A549 (cell line): ENCODE data around the gene CHRNA1. TPM values are rescaled to one million over a fixed set of nuclear protein-coding genes. Genes with fewer than 3 reads are reported as not detected.

Experiments used
- ATAC-seq, 2 experiments: fragments of 200-7000 bp in 1 of 2; fragments of >200 bp in 1 of 2; cut with Nextera tagmentation in 1 of 2; cut with Tn5 transposase in 1 of 2; 3 replicates each; pipeline versions ENCODE4 v1.8.0 to v1.9.1; 2018 to 2020; ENCODE audit warnings: mild to moderate bottlenecking in 1 of 2, moderate library complexity in 1 of 2
- CTCF ChIA-PET: fragments of 300-600 bp; sonication (Branson Sonifier 250); formaldehyde crosslinking; extraction: SDS; loops from one replicate; lab custom pipeline; 2021; ENCODE audit warnings: antibody characterized with exemption, inconsistent platforms; lab: Yijun Ruan, JAX
- POLR2A ChIA-PET: fragments of 350-600 bp; formaldehyde crosslinking; extraction: SDS; loops from one replicate; lab custom pipeline; 2021; ENCODE audit warnings: antibody characterized with exemption, inconsistent platforms; lab: Yijun Ruan, JAX
- DNase-seq, 2 experiments: peaks; one replicate each; pipeline versions ENCODE4 v3.0.0 to v3.0.0-alpha.2; 2011 to 2016; ENCODE audit warnings: low read depth in 1 of 2, low spot score in 1 of 2
- FAIRE-seq: peaks from 2 replicates; lab custom pipeline; 2011; peaks lifted over from hg19 to GRCh38; lab: Jason Lieb, UNC
- H3K27ac ChIP-seq, 2 experiments: fragments of >200 bp; sonication (Bioruptor Twin); formaldehyde crosslinking; 3 replicates each; pipeline ENCODE4 v1.5.1; 2016 to 2017
- H3K4me1 ChIP-seq: fragments of >200 bp; sonication (Bioruptor Twin); formaldehyde crosslinking; 3 replicates; pipeline ENCODE4 v1.6.1; 2016
- H3K4me2 ChIP-seq: fragments of >200 bp; sonication (Bioruptor Twin); formaldehyde crosslinking; 3 replicates; pipeline ENCODE4 v1.6.1; 2016
- H3K4me3 ChIP-seq: fragments of >200 bp; sonication (Bioruptor Twin); formaldehyde crosslinking; 3 replicates; pipeline ENCODE4 v1.5.1; 2016
- H3K9me3 ChIP-seq: fragments of >200 bp; sonication (Bioruptor Twin); formaldehyde crosslinking; 3 replicates; pipeline ENCODE4 v1.6.1; 2016
- E2F6 ChIP-seq: IDR thresholded peaks from 2 replicates; pipeline ENCODE4 v1.6.1; 2012; ENCODE audit warnings: low read depth, borderline replicate concordance
- ESRRA ChIP-seq: fragments of 150-350 bp; IDR thresholded peaks from 2 replicates; pipeline ENCODE4 v1.6.1; 2014; ENCODE audit warnings: mild to moderate bottlenecking, low read length, borderline replicate concordance
- FOSB ChIP-seq: fragments of 250-450 bp; sonication (Bioruptor Pico); IDR thresholded peaks from 2 replicates; pipeline ENCODE4 v1.5.0; 2020; ENCODE audit warnings: mild to moderate bottlenecking, moderate library complexity
- HDAC2 ChIP-seq: fragments of 200-600 bp; sonication (generic); IDR thresholded peaks from 2 replicates; pipeline ENCODE4 v1.6.1; 2016
- HOXB13 ChIP-seq: fragments of 250-450 bp; sonication (Bioruptor Pico); IDR thresholded peaks from 2 replicates; pipeline ENCODE4 v1.5.0; 2020; ENCODE audit warnings: low read depth, mild to moderate bottlenecking, moderate library complexity
- JUN ChIP-seq, 2 experiments: fragments of >200 bp; sonication (Bioruptor Twin); formaldehyde crosslinking; IDR thresholded peaks; 2 replicates in 1 of 2; 3 replicates in 1 of 2; pipeline ENCODE4 v1.6.1; 2016 to 2017
- JUNB ChIP-seq: fragments of >200 bp; sonication (Bioruptor Twin); formaldehyde crosslinking; IDR thresholded peaks from 2 replicates; pipeline ENCODE4 v1.6.1; 2016
- MAX ChIP-seq: IDR thresholded peaks from 2 replicates; pipeline ENCODE4 v1.6.1; 2012
- RARB ChIP-seq: fragments of 250-450 bp; sonication (Bioruptor Pico); IDR thresholded peaks from 2 replicates; pipeline ENCODE4 v1.8.0; 2021; ENCODE audit warnings: mild to moderate bottlenecking, moderate library complexity
- RFX5 ChIP-seq: fragments of 450-650 bp; IDR thresholded peaks from 2 replicates; pipeline ENCODE4 v1.7.1; 2014; ENCODE audit warnings: antibody characterized with exemption, mild to moderate bottlenecking, moderate library complexity
- SREBF2 ChIP-seq: fragments of 450-650 bp; IDR thresholded peaks from 2 replicates; pipeline ENCODE4 v1.6.1; 2014; ENCODE audit warnings: mild to moderate bottlenecking, moderate library complexity
- TFCP2L1 ChIP-seq: fragments of 250-450 bp; sonication (Bioruptor Pico); IDR thresholded peaks from 2 replicates; pipeline ENCODE4 v1.5.0; 2021; ENCODE audit warnings: mild to moderate bottlenecking
- TP53 ChIP-seq: fragments of 250-450 bp; sonication (Bioruptor Pico); IDR thresholded peaks from 2 replicates; pipeline ENCODE4 v1.5.0; 2021; ENCODE audit warnings: mild to moderate bottlenecking, moderate library complexity
- WGBS: methylation state at CpG from one replicate; pipeline ENCODE4 v1.1.6; 2017; ENCODE audit errors: missing lambda C conversion rate; 5-methylcytosine and 5-hydroxymethylcytosine counted together
- polyA plus RNA-seq, 4 experiments: library from polyadenylated mRNA; depleted of rRNA in 3 of 4; stranded (reverse); fragments of >200 nt; fragmentation: RNase III in 1 of 4; extraction: RNeasy Plus Mini Kit Qiagen cat#74134 plus additional on column Dnase treatment in 1 of 4; gene quantifications; 2 replicates in 3 of 4; 3 replicates in 1 of 4; pipeline ENCODE4 v1.2.3, GENCODE V29; 2011 to 2017
- TF ChIP-seq, protein P1 (sequence below): fragments of 250-450 bp; sonication (Bioruptor Pico); IDR thresholded peaks from 2 replicates; pipeline ENCODE4 v1.5.0; 2020; ENCODE audit warnings: low read depth, mild to moderate bottlenecking, moderate library complexity
- TF ChIP-seq, protein P2 (sequence below): IDR thresholded peaks from 2 replicates; pipeline ENCODE4 v1.6.1; 2012
- TF ChIP-seq, protein P3 (sequence below): fragments of >200 bp; sonication (Bioruptor Twin); formaldehyde crosslinking; IDR thresholded peaks from 2 replicates; pipeline ENCODE4 v1.6.1; 2016

The CHRNA1 gene
- polyA plus RNA-seq, 2 of the 4 experiments (the other 2 are of a cell fraction), result not detected

- no peak for FAIRE-seq
- POLR2A ChIA-PET, result no interaction called here
- Histone ChIP-seq H3K4me2 (peak overlapping the region; percentile 95), H3K9me3 (no peaks in the 10 kb centered on the region), H3K27ac (no peak overlapping the region), H3K4me3 (peak overlapping the region; percentile 51; the same call in 2 of the 3 replicates), H3K4me1 (no peaks in the 10 kb centered on the region)
- CTCF ChIA-PET, result interaction anchor here (0.6 to 4.8 kb wide), 8 partner anchors 12 to 152 kb away, joined by 3 to 21 read pairs (median 4); no protein-coding TSS in a partner anchor
- peak in 1 of 2 experiments; percentile 22; a peak in 1 of 6 replicates for ATAC-seq
- TF ChIP-seq MAX, result no peak
- WGBS, result 82% methylated on average over 12 of the region's 12 CpGs
- no peak for DNase-seq
Observed at GRCh38 chr2:174730698-174731018, 33.6 kb downstream of the CHRNA1 start.

- ChIA-PET CTCF (interaction anchor here (0.6 to 4.8 kb wide), 8 partner anchors 11 to 152 kb away, joined by 3 to 21 read pairs (median 4); no protein-coding TSS in a partner anchor), POLR2A (no interaction called here)
- TF ChIP-seq E2F6 (0 out of 2 replicates have a peak, but pooled peaks have one; percentile 24), ESRRA (no peak), MAX (peak; percentile 33; the same call in 1 of the 2 replicates)
- peak; percentile 11 to 43 for DNase-seq
- Histone ChIP-seq H3K27ac (peak overlapping the region in 1 of 2 experiments; percentile 61; a peak in 3 of 6 replicates), H3K4me1 (no peaks in the 10 kb centered on the region), H3K4me2 (peak overlapping the region; percentile 95), H3K9me3 (no peaks in the 10 kb centered on the region), H3K4me3 (peak overlapping the region; percentile 51)
- ATAC-seq, result peak; percentile 58 to 84
- no peak for FAIRE-seq
- 31% methylated on average over 30 of the region's 59 CpGs for WGBS
Observed at GRCh38 chr2:174729797-174730697, 34.2 kb downstream of the CHRNA1 start.

- ChIA-PET POLR2A (no interaction called here), CTCF (interaction anchor here (1.0 to 1.8 kb wide), 3 partner anchors 9 to 28 kb away, joined by 3 to 4 read pairs (median 4); no protein-coding TSS in a partner anchor)
- H3K9me3 ChIP-seq, result no peaks in the 10 kb centered on the region
- ATAC-seq, result no peak
- H3K4me2 ChIP-seq, result no peak overlapping the region
- no peak overlapping the region for H3K4me3 ChIP-seq
- no peak for TF ChIP-seq SREBF2
- TF ChIP-seq, protein P1, sequence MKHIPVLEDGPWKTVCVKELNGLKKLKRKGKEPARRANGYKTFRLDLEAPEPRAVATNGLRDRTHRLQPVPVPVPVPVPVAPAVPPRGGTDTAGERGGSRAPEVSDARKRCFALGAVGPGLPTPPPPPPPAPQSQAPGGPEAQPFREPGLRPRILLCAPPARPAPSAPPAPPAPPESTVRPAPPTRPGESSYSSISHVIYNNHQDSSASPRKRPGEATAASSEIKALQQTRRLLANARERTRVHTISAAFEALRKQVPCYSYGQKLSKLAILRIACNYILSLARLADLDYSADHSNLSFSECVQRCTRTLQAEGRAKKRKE (CRISPR knock-in tag), result no peak
- TF ChIP-seq, all 56 proteins: peak for 0
- WGBS, result 90% methylated on average over 9 of the region's 9 CpGs
- Histone ChIP-seq H3K4me1 (no peaks in the 10 kb centered on the region), H3K27ac (no peak overlapping the region)
- no peak for FAIRE-seq
- no peak for DNase-seq
Observed at GRCh38 chr2:174728096-174728495, 36.2 kb downstream of the CHRNA1 start.

DNA sequence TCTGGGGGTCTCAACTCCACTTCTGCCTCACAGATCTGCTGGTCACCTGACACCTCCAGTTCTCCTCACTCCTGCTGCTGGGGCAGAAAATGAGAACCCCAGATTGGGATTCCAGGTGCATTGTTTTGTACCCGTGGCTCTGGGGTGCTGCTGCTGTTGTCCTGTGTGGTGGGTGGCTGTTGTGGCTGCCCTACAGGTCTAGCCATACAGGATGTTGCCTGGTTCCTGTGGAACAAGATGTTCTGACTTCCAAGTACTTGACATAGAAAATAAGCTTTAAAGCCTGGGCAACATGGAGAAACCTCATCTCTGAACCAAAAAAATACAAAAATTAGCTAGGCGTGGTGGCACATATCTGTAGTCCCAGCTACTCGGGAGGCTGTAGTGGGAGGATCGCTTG lies 38.1 kb downstream of the CHRNA1 start:
- TF ChIP-seq ESRRA (no peak), JUN (IDR thresholded peaks at IDR 0.05) (no peak), TFCP2L1 (CRISPR knock-in tag) (no peak), HOXB13 (no peak)
- no peak for ATAC-seq
- Histone ChIP-seq H3K4me1 (no peaks in the 10 kb centered on the region), H3K4me3 (no peak overlapping the region), H3K4me2 (no peak overlapping the region), H3K9me3 (no peaks in the 10 kb centered on the region), H3K27ac (no peak overlapping the region)
- DNase-seq, result no peak
- WGBS, result 49% methylated on average over 4 of the region's 4 CpGs
- ChIA-PET POLR2A (no interaction called here), CTCF (interaction anchor here (0.9 to 1.8 kb wide), 3 partner anchors 23 to 29 kb away, joined by 4 to 5 read pairs (median 4); no protein-coding TSS in a partner anchor)
- FAIRE-seq, result no peak

GRCh38 chr2:174722942-174723592 lies 41.2 kb downstream of the CHRNA1 start:
- Histone ChIP-seq H3K4me3 (no peak overlapping the region), H3K27ac (no peak overlapping the region), H3K9me3 (no peaks in the 10 kb centered on the region), H3K4me2 (no peak overlapping the region), H3K4me1 (no peaks in the 10 kb centered on the region)
- WGBS, result 50% methylated on average over 1 of the region's 1 CpG
- no peak for ATAC-seq
- POLR2A ChIA-PET, result no interaction called here
- CTCF ChIA-PET, result interaction anchor here (0.8 to 1.8 kb wide), 4 partner anchors 10 to 48 kb away, joined by 3 to 6 read pairs (median 5); no protein-coding TSS in a partner anchor
- FAIRE-seq, result no peak
- DNase-seq, result no peak
- TF ChIP-seq TP53 (no peak), TFCP2L1 (CRISPR knock-in tag) (no peak), JUNB (no peak), RFX5 (no peak), RARB (CRISPR knock-in tag) (no peak), FOSB (CRISPR knock-in tag) (no peak), MAX (no peak), HDAC2 (no peak), HOXB13 (no peak)
- TF ChIP-seq, protein P2, sequence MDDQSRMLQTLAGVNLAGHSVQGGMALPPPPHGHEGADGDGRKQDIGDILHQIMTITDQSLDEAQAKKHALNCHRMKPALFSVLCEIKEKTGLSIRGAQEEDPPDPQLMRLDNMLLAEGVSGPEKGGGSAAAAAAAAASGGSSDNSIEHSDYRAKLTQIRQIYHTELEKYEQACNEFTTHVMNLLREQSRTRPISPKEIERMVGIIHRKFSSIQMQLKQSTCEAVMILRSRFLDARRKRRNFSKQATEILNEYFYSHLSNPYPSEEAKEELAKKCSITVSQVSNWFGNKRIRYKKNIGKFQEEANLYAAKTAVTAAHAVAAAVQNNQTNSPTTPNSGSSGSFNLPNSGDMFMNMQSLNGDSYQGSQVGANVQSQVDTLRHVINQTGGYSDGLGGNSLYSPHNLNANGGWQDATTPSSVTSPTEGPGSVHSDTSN, result no peak
- TF ChIP-seq, protein P3, sequence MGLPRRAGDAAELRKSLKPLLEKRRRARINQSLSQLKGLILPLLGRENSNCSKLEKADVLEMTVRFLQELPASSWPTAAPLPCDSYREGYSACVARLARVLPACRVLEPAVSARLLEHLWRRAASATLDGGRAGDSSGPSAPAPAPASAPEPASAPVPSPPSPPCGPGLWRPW, result no peak
